ENCODE data around the gene STX4.

The STX4 gene

DNA sequence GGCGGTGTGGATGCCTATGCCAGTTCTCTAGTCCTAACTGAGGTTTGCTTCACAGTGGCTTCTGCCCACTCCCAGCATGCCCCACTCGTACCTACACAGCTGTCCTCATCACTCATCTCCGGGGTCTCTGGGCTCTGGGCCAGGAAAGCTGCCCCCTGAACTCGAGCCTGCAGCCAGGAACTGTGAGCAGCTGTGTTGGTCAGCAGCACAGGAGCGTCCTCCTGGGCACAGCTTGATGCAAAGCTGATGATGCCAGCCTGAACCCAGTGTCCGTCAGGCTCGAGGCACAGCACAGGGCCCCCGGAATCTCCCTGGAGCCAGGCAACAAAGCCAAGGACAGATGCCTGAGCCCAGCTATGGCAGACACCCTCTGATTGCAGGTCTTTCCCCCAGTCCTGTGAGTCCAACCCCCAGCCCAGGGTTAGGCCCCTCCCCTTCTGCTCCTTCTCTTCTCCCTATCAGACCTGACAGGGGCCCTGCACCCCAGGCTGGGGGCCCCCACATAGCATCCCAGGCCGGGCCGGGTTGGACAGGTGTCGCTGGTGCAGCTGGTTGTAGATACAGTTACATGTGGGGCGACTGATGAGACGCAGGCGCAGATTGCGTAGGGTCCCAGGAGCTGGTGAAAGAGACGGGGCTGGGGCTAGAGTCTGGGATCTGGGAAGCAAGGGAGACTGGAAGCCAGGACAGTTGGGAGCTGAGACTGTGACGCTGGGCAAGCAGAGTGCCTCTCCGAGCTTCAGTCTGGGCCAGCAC, 52.7 kb downstream of the STX4 start (continued):
- TF ChIP-seq, protein P1, sequence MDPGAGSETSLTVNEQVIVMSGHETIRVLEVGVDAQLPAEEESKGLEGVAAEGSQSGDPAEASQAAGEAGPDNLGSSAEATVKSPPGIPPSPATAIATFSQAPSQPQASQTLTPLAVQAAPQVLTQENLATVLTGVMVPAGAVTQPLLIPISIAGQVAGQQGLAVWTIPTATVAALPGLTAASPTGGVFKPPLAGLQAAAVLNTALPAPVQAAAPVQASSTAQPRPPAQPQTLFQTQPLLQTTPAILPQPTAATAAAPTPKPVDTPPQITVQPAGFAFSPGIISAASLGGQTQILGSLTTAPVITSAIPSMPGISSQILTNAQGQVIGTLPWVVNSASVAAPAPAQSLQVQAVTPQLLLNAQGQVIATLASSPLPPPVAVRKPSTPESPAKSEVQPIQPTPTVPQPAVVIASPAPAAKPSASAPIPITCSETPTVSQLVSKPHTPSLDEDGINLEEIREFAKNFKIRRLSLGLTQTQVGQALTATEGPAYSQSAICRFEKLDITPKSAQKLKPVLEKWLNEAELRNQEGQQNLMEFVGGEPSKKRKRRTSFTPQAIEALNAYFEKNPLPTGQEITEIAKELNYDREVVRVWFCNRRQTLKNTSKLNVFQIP (CRISPR knock-in tag; IDR thresholded peaks at IDR 0.05; ENCODE audit: borderline replicate concordance, low read depth), result no peak
- no peak for TF ChIP-seq RARB (CRISPR knock-in tag; IDR thresholded peaks at IDR 0.05)
- TF ChIP-seq, protein P2, sequence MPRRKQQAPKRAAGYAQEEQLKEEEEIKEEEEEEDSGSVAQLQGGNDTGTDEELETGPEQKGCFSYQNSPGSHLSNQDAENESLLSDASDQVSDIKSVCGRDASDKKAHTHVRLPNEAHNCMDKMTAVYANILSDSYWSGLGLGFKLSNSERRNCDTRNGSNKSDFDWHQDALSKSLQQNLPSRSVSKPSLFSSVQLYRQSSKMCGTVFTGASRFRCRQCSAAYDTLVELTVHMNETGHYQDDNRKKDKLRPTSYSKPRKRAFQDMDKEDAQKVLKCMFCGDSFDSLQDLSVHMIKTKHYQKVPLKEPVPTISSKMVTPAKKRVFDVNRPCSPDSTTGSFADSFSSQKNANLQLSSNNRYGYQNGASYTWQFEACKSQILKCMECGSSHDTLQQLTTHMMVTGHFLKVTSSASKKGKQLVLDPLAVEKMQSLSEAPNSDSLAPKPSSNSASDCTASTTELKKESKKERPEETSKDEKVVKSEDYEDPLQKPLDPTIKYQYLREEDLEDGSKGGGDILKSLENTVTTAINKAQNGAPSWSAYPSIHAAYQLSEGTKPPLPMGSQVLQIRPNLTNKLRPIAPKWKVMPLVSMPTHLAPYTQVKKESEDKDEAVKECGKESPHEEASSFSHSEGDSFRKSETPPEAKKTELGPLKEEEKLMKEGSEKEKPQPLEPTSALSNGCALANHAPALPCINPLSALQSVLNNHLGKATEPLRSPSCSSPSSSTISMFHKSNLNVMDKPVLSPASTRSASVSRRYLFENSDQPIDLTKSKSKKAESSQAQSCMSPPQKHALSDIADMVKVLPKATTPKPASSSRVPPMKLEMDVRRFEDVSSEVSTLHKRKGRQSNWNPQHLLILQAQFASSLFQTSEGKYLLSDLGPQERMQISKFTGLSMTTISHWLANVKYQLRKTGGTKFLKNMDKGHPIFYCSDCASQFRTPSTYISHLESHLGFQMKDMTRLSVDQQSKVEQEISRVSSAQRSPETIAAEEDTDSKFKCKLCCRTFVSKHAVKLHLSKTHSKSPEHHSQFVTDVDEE (CRISPR knock-in tag; IDR thresholded peaks at IDR 0.05), result no peak
- TF ChIP-seq ESRRG (CRISPR knock-in tag; IDR thresholded peaks at IDR 0.05), result no peak
- TF ChIP-seq ZNF8 (CRISPR knock-in tag; IDR thresholded peaks at IDR 0.05), result no peak
- no peak for TF ChIP-seq BACH2 (CRISPR knock-in tag; IDR thresholded peaks at IDR 0.05; ENCODE audit: borderline replicate concordance)
- no peak for TF ChIP-seq ZNF565 (CRISPR knock-in tag; conservative IDR thresholded peaks at IDR 0.05; ENCODE audit: low read depth)
- no peak for TF ChIP-seq PPARA (CRISPR knock-in tag; IDR thresholded peaks at IDR 0.05; ENCODE audit: borderline replicate concordance)
- no peak for TF ChIP-seq OSR1 (CRISPR knock-in tag; IDR thresholded peaks at IDR 0.05)
- TF ChIP-seq ZFP3 (CRISPR knock-in tag; IDR thresholded peaks at IDR 0.05), result no peak
- TF ChIP-seq ARNTL (CRISPR knock-in tag; IDR thresholded peaks at IDR 0.05; ENCODE audit: borderline replicate concordance, low read depth), result no peak
- TF ChIP-seq TOX (CRISPR knock-in tag; IDR thresholded peaks at IDR 0.05; ENCODE audit: borderline replicate concordance), result no peak

DNA sequence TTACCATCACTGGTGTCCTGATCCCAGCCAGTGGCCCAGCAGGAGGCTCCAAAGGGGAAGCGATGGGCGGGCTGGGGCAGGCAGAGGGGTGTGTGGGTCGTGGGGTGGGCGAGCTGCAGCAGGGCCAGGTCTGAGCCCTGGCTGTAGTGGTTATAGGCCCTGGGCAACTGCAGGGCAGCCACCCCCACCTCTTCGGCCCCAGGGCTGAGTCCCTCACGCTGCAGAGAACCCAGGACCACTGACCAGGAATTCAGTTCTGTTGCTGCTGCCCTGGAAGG, 53.2 kb downstream of the STX4 start:
- TF ChIP-seq, protein P1 (CRISPR knock-in tag; IDR thresholded peaks at IDR 0.05; ENCODE audit: borderline replicate concordance, low read depth), result no peak
- TF ChIP-seq, protein P3, sequence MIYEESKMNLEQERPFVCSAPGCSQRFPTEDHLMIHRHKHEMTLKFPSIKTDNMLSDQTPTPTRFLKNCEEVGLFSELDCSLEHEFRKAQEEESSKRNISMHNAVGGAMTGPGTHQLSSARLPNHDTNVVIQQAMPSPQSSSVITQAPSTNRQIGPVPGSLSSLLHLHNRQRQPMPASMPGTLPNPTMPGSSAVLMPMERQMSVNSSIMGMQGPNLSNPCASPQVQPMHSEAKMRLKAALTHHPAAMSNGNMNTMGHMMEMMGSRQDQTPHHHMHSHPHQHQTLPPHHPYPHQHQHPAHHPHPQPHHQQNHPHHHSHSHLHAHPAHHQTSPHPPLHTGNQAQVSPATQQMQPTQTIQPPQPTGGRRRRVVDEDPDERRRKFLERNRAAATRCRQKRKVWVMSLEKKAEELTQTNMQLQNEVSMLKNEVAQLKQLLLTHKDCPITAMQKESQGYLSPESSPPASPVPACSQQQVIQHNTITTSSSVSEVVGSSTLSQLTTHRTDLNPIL (CRISPR knock-in tag; IDR thresholded peaks at IDR 0.05; ENCODE audit: low read depth), result no peak
- TF ChIP-seq ZFP3 (CRISPR knock-in tag; IDR thresholded peaks at IDR 0.05) (no peak), TOX (CRISPR knock-in tag; IDR thresholded peaks at IDR 0.05; ENCODE audit: borderline replicate concordance) (no peak), GLIS3 (CRISPR knock-in tag; IDR thresholded peaks at IDR 0.05) (no peak), ISL1 (CRISPR knock-in tag; IDR thresholded peaks at IDR 0.05) (no peak), SNAI2 (CRISPR knock-in tag; IDR thresholded peaks at IDR 0.05) (no peak), TCF4 (CRISPR knock-in tag; IDR thresholded peaks at IDR 0.05; ENCODE audit: borderline replicate concordance) (no peak), RARB (CRISPR knock-in tag; IDR thresholded peaks at IDR 0.05) (no peak), CSDC2 (CRISPR knock-in tag; IDR thresholded peaks at IDR 0.05) (no peak), BACH2 (CRISPR knock-in tag; IDR thresholded peaks at IDR 0.05; ENCODE audit: borderline replicate concordance) (no peak), OSR1 (CRISPR knock-in tag; IDR thresholded peaks at IDR 0.05) (no peak), ZC3H10 (CRISPR knock-in tag; IDR thresholded peaks at IDR 0.05) (no peak), PPARA (CRISPR knock-in tag; IDR thresholded peaks at IDR 0.05; ENCODE audit: borderline replicate concordance) (no peak), ZNF70 (CRISPR knock-in tag; IDR thresholded peaks at IDR 0.05) (no peak)
- TF ChIP-seq, protein P4, sequence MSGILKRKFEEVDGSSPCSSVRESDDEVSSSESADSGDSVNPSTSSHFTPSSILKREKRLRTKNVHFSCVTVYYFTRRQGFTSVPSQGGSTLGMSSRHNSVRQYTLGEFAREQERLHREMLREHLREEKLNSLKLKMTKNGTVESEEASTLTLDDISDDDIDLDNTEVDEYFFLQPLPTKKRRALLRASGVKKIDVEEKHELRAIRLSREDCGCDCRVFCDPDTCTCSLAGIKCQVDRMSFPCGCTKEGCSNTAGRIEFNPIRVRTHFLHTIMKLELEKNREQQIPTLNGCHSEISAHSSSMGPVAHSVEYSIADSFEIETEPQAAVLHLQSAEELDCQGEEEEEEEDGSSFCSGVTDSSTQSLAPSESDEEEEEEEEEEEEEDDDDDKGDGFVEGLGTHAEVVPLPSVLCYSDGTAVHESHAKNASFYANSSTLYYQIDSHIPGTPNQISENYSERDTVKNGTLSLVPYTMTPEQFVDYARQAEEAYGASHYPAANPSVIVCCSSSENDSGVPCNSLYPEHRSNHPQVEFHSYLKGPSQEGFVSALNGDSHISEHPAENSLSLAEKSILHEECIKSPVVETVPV (CRISPR knock-in tag; IDR thresholded peaks at IDR 0.05), result no peak
- TF ChIP-seq, protein P5, sequence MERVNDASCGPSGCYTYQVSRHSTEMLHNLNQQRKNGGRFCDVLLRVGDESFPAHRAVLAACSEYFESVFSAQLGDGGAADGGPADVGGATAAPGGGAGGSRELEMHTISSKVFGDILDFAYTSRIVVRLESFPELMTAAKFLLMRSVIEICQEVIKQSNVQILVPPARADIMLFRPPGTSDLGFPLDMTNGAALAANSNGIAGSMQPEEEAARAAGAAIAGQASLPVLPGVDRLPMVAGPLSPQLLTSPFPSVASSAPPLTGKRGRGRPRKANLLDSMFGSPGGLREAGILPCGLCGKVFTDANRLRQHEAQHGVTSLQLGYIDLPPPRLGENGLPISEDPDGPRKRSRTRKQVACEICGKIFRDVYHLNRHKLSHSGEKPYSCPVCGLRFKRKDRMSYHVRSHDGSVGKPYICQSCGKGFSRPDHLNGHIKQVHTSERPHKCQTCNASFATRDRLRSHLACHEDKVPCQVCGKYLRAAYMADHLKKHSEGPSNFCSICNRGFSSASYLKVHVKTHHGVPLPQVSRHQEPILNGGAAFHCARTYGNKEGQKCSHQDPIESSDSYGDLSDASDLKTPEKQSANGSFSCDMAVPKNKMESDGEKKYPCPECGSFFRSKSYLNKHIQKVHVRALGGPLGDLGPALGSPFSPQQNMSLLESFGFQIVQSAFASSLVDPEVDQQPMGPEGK (CRISPR knock-in tag; IDR thresholded peaks at IDR 0.05; ENCODE audit: borderline replicate concordance), result no peak
- ATAC-seq, result no peak
